Type B pancreatic cell (in vitro differentiated cells): Measurements from ENCODE around the gene EHBP1. TPM values are rescaled to one million over a fixed set of nuclear protein-coding genes. Genes with fewer than 3 reads are reported as not detected.

Source experiments
- DNase-seq: peaks from one replicate; pipeline ENCODE4 v3.0.0; 2021; ENCODE audit warnings: mixed read lengths; ENCODE audit not compliant: unreplicated experiment; ENCODE audit errors: extremely low spot score
- H3K27ac Mint-ChIP-seq: 2 replicates; pipeline ENCODE4 v1.8.0; 2021; ENCODE audit warnings: mild to moderate bottlenecking, mixed read lengths
- H3K27me3 Mint-ChIP-seq: 2 replicates; pipeline ENCODE4 v1.8.0; 2021; ENCODE audit warnings: mixed read lengths
- H3K36me3 Mint-ChIP-seq: 2 replicates; pipeline ENCODE4 v1.8.0; 2021; ENCODE audit warnings: mixed read lengths
- H3K4me1 Mint-ChIP-seq: one replicate; pipeline ENCODE4 v1.8.0; 2021; ENCODE audit warnings: mixed read lengths; ENCODE audit not compliant: unreplicated experiment
- H3K4me3 Mint-ChIP-seq: 2 replicates; pipeline ENCODE4 v1.8.0; 2021; ENCODE audit warnings: mild to moderate bottlenecking, mixed read lengths
- H3K9me3 Mint-ChIP-seq: 2 replicates; pipeline ENCODE4 v1.8.0; 2021; ENCODE audit warnings: mixed read lengths
- CTCF ChIP-seq: fragments of 200-600 bp; sonication (generic); conservative IDR thresholded peaks from 2 replicates; pipeline ENCODE4 v1.5.0; 2021; ENCODE audit warnings: antibody characterized with exemption, mild to moderate bottlenecking
- total RNA-seq: library from RNA; stranded (reverse); gene quantifications from 2 replicates; pipeline ENCODE4 v1.2.1, GENCODE V29; 2021; ENCODE audit warnings: low replicate concordance

The EHBP1 gene
- total RNA-seq, 1 donor from 2014 or later, result 59.2 TPM

GRCh38 chr2:62884086-62884485 lies 178.6 kb downstream of the EHBP1 start:
- Mint-ChIP-seq H3K4me3 (no peak overlapping the region), H3K4me1 (no peaks in the 10 kb centered on the region), H3K27ac (no peak overlapping the region), H3K27me3 (no peaks in the 10 kb centered on the region), H3K9me3 (peaks cover 6% of the 10 kb centered on the region), H3K36me3 (peaks cover 23% of the 10 kb centered on the region)
- no peak for DNase-seq
- no peak for TF ChIP-seq CTCF

DNA sequence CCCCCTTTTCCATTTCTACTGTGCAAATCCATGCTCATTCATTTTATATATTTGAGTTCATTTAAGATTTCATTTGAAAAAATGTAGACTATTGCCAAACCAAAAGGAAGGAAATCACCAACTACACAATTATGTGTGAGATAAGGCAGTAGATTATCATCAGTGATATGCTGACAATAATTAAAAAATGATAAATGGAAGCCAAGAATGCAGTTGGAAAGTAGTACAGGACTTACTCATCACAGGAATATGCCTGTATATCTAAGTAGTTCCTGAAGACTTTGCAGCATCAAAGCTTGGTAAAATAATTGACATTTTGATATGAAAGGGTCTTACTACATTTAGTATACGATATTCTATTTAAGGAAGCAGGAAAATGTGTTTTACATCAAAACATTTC lies 179.0 kb downstream of the EHBP1 start:
- peaks cover 22% of the 10 kb centered on the region for H3K36me3 Mint-ChIP-seq
- TF ChIP-seq CTCF, result no peak
- H3K27me3 Mint-ChIP-seq, result no peaks in the 10 kb centered on the region
- no peak overlapping the region for H3K4me3 Mint-ChIP-seq
- DNase-seq, result no peak
- H3K27ac Mint-ChIP-seq, result no peak overlapping the region
- no peaks in the 10 kb centered on the region for H3K4me1 Mint-ChIP-seq
- H3K9me3 Mint-ChIP-seq, result peaks cover 6% of the 10 kb centered on the region

GRCh38 chr2:62894966-62895631 lies 189.6 kb downstream of the EHBP1 start:
- Mint-ChIP-seq H3K4me3 (no peak overlapping the region), H3K9me3 (no peaks in the 10 kb centered on the region)

DNA sequence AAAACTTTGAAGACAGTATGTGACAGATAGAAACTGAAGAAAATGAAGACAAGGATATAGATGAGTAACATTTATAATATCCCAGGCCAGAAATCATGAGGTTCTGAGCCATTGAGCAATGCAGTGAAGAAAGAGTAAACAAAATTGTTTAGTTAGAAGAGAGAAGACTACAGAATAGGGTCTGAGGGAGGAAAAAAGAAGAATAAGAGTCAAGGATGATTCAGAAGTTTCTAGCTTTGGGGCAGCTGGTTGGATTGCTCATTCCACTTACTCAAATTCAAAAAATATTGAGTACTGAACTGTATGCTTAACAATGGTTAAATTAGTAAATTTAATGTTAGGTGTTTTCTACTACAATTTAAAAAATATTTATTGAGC lies 190.1 kb downstream of the EHBP1 start:
- Mint-ChIP-seq H3K4me1 (no peaks in the 10 kb centered on the region), H3K27me3 (no peaks in the 10 kb centered on the region), H3K27ac (no peak overlapping the region), H3K9me3 (no peaks in the 10 kb centered on the region), H3K4me3 (no peak overlapping the region), H3K36me3 (peaks cover 4% of the 10 kb centered on the region)
- DNase-seq, result no peak
- no peak for TF ChIP-seq CTCF

More at GRCh38 chr2:62894966-62895631, 189.6 kb downstream of the EHBP1 start:
- H3K27me3 Mint-ChIP-seq, result no peaks in the 10 kb centered on the region
- H3K27ac Mint-ChIP-seq, result no peak overlapping the region
- H3K4me1 Mint-ChIP-seq, result no peaks in the 10 kb centered on the region
- H3K36me3 Mint-ChIP-seq, result peaks cover 4% of the 10 kb centered on the region
- TF ChIP-seq CTCF, result no peak
- DNase-seq, result no peak

- Mint-ChIP-seq H3K9me3 (no peaks in the 10 kb centered on the region), H3K4me3 (no peak overlapping the region), H3K4me1 (no peaks in the 10 kb centered on the region), H3K27ac (no peak overlapping the region), H3K27me3 (no peaks in the 10 kb centered on the region), H3K36me3 (peaks cover 4% of the 10 kb centered on the region)
- DNase-seq, result no peak
- no peak for TF ChIP-seq CTCF
Observed at GRCh38 chr2:62897187-62897827, 191.8 kb downstream of the EHBP1 start.
